Ishikawa (cell line): ENCODE data around the gene HOMER1.

Source experiments
- CEBPB ChIP-seq: IDR thresholded peaks from 2 replicates; pipeline ENCODE4 v1.6.1; 2012
- CREB1 ChIP-seq: IDR thresholded peaks from 2 replicates; pipeline ENCODE4 v1.6.1; 2012; ENCODE audit warnings: low read depth
- EGR1 ChIP-seq: IDR thresholded peaks from 2 replicates; pipeline ENCODE4 v1.6.1; 2012
- EP300 ChIP-seq: IDR thresholded peaks from 2 replicates; pipeline ENCODE4 v1.6.1; 2012; ENCODE audit warnings: borderline replicate concordance
- FOXM1 ChIP-seq: IDR thresholded peaks from 2 replicates; pipeline ENCODE4 v1.6.1; 2012; ENCODE audit warnings: low read depth, borderline replicate concordance
- NFIC ChIP-seq: IDR thresholded peaks from 2 replicates; pipeline ENCODE4 v1.6.1; 2012
- RAD21 ChIP-seq: IDR thresholded peaks from 2 replicates; pipeline ENCODE4 v1.6.1; 2012; ENCODE audit warnings: low read depth
- TAF1 ChIP-seq: IDR thresholded peaks from 2 replicates; pipeline ENCODE4 v1.6.1; 2012; ENCODE audit warnings: low read depth, mild to moderate bottlenecking
- TCF12 ChIP-seq: IDR thresholded peaks from 2 replicates; pipeline ENCODE4 v1.6.1; 2012; ENCODE audit warnings: low read depth
- TEAD4 ChIP-seq: IDR thresholded peaks from 2 replicates; pipeline ENCODE4 v1.6.1; 2012
- YY1 ChIP-seq: IDR thresholded peaks from 2 replicates; pipeline ENCODE4 v1.6.1; 2012; ENCODE audit warnings: low read depth
- ZBTB7A ChIP-seq: IDR thresholded peaks from 2 replicates; pipeline ENCODE4 v1.6.1; 2012; ENCODE audit warnings: low read depth
- TF ChIP-seq, protein P1 (sequence below): IDR thresholded peaks from 2 replicates; pipeline ENCODE4 v1.6.1; 2012; ENCODE audit warnings: low read depth, mild to moderate bottlenecking
- TF ChIP-seq, protein P2 (sequence below): IDR thresholded peaks from 2 replicates; pipeline ENCODE4 v1.6.1; 2012
- TF ChIP-seq, protein P3 (sequence below): IDR thresholded peaks from 2 replicates; pipeline ENCODE4 v1.6.1; 2012

The HOMER1 gene

DNA sequence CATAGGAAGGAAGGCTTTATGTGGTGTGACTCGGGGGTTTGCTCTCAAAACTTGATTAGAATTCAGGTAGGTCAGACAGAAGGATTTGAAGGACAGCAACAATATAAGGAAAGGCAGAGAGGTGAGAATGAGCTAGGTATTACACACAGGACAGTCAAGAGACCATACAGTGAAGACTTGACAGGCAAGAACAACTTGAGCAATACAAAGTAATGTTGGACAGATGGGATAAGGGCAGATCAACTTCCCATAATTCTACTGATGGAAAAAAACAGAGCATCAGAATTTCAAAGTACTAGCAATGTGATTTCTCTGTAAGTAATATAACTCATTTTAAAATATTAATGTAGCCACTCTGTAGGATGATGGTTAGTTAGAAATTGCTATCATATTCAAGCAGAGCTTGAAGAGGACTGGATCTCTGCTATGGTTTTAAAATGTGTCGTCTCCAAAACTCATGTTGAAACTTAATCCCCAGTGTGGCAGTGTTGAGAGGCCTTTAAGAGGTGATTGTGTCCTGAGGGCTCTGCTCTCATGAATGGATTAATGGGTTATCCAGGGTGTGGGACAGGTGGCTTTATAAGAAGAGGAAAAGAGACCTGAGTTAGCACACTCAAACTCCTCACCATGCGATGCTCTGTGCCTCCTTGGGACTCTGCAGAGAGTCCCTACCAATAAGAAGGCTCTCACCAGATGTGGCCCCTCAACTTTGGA is 22.4 kb upstream of the HOMER1 start:
- TF ChIP-seq, protein P1, sequence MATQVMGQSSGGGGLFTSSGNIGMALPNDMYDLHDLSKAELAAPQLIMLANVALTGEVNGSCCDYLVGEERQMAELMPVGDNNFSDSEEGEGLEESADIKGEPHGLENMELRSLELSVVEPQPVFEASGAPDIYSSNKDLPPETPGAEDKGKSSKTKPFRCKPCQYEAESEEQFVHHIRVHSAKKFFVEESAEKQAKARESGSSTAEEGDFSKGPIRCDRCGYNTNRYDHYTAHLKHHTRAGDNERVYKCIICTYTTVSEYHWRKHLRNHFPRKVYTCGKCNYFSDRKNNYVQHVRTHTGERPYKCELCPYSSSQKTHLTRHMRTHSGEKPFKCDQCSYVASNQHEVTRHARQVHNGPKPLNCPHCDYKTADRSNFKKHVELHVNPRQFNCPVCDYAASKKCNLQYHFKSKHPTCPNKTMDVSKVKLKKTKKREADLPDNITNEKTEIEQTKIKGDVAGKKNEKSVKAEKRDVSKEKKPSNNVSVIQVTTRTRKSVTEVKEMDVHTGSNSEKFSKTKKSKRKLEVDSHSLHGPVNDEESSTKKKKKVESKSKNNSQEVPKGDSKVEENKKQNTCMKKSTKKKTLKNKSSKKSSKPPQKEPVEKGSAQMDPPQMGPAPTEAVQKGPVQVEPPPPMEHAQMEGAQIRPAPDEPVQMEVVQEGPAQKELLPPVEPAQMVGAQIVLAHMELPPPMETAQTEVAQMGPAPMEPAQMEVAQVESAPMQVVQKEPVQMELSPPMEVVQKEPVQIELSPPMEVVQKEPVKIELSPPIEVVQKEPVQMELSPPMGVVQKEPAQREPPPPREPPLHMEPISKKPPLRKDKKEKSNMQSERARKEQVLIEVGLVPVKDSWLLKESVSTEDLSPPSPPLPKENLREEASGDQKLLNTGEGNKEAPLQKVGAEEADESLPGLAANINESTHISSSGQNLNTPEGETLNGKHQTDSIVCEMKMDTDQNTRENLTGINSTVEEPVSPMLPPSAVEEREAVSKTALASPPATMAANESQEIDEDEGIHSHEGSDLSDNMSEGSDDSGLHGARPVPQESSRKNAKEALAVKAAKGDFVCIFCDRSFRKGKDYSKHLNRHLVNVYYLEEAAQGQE, result no peak
- no peak for TF ChIP-seq EP300
- TF ChIP-seq CREB1, result no peak

DNA sequence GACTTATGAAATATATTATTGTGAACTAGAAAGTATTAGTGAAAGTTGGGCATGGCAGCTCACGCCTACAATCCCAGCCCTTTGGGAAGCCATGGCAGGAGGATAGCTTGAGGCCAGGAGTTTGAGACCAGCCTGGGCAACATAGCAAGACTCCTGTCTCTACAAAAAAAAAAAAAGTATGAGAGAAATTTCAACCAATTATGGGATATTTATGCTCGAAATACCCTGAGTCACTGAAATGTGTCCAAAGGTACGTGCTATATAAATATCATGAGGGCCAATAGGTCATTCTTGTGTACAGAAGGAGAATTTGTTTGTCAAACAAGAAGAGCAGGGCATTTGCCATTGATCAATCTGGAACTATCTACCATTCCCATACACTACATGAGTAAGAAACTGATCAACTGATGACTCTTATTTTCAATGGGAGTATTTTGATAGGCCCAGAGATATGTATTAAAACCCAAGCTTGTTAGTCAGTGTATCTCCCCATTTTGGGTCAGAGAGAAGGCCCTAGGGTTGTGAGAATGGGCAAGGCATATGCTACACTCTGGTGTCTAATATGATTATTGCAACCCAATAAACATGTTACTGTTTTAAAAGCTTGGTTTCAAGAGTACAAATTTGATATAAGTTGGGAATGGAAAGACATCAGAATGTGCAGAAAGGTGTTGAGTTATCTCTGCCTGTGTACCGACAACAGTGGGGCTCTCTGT is 21.7 kb upstream of the HOMER1 start:
- TF ChIP-seq RAD21, result peak; percentile 50
- TF ChIP-seq CREB1, result no peak

DNA sequence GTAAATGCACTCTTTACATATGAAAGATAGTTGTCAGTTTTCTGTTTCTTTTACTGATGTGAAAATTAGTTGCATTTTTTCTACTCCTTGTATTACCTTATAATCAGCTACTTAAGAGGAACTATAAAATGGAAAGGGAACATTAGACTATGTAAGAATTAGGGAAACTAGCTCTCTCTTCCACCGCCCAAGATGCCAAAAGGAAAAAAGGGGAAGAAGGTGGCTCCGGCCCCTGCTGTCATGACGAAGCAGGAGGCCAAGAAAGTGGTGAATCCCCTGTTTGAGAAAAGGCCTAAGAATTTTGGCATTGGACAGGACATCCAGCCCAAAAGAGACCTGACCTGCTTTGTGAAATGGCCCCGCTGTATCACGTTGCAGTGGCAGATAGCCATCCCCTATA is 15.2 kb upstream of the HOMER1 start:
- TF ChIP-seq EP300, result no peak
- TF ChIP-seq EGR1, result no peak
- no peak for TF ChIP-seq ZBTB7A
- TF ChIP-seq CEBPB, result no peak
- no peak for TF ChIP-seq YY1
- TF ChIP-seq NFIC, result no peak
- no peak for TF ChIP-seq TAF1
- TF ChIP-seq RAD21, result no peak
- TF ChIP-seq, protein P2, sequence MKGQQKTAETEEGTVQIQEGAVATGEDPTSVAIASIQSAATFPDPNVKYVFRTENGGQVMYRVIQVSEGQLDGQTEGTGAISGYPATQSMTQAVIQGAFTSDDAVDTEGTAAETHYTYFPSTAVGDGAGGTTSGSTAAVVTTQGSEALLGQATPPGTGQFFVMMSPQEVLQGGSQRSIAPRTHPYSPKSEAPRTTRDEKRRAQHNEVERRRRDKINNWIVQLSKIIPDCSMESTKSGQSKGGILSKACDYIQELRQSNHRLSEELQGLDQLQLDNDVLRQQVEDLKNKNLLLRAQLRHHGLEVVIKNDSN, result no peak
- no peak for TF ChIP-seq FOXM1
- no peak for TF ChIP-seq CREB1
- no peak for TF ChIP-seq TEAD4
- TF ChIP-seq, protein P3, sequence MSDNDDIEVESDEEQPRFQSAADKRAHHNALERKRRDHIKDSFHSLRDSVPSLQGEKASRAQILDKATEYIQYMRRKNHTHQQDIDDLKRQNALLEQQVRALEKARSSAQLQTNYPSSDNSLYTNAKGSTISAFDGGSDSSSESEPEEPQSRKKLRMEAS, result no peak
- TF ChIP-seq TCF12, result no peak
- TF ChIP-seq, protein P1, result no peak

DNA sequence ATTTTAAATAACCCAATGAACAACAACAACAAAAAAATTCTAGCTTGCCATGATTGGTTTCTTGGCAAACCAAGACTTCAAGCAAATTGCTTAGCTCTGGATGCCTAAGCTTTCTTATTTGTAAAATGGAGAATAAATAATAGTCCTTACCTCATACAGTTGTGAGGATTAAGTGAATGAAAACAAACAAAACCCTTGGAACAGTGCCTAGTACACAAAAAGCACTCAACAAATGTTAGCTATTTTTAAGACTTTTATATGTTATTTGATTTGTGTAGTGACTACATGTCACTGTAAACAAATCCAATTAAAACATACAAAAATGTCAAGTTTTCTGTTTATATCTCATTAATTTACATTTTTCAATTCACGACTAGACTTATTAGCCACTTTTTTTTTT is 13.5 kb upstream of the HOMER1 start:
- TF ChIP-seq EP300 (no peak), CREB1 (no peak), TCF12 (no peak), YY1 (no peak), CEBPB (no peak), TEAD4 (no peak), TAF1 (no peak), NFIC (no peak), FOXM1 (no peak)
- TF ChIP-seq, protein P2, result no peak

DNA sequence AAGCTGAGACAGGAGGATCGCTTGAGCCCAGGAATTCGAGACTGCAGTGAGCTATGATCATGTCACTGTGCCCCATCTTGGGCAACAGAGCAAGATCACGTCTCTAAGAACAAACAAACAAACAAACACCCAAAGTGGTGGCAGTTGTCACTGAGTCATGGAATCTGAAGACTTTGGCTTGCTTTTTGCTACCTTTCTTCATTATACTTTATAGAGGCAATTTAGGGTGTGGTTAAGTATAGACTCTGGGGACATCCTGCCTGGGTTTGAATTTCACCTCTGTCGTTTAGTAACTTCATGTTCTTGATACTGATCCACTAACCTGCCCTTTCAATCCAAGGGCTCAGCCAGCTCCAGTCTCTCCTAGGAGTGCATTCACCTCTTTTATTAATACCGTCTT is 13.0 kb upstream of the HOMER1 start:
- no peak for TF ChIP-seq YY1
- TF ChIP-seq, protein P2, result no peak
- no peak for TF ChIP-seq ZBTB7A
- no peak for TF ChIP-seq CREB1
- no peak for TF ChIP-seq TAF1
- TF ChIP-seq, protein P1, result no peak
- no peak for TF ChIP-seq NFIC
- TF ChIP-seq FOXM1, result no peak
- no peak for TF ChIP-seq TEAD4
- no peak for TF ChIP-seq EGR1
- no peak for TF ChIP-seq TCF12
- no peak for TF ChIP-seq CEBPB
